ENCODE data around the gene TBX6.

Gene TBX6

GRCh38 chr16:30112197-30113030 lies 20.7 kb upstream of the TBX6 start:
- H3K4me3 ChIP-seq (ENCODE audit: low read length): no peak overlapping the region
- TF ChIP-seq CTCF (conservative IDR thresholded peaks at IDR 0.05; ENCODE audit: low read depth, low read length): peak; percentile 60
- DNase-seq (ENCODE audit: low read depth): no peak

GRCh38 chr16:30110661-30111060 lies 18.9 kb upstream of the TBX6 start:
- no peak for TF ChIP-seq CTCF (conservative IDR thresholded peaks at IDR 0.05; ENCODE audit: low read depth, low read length)
- H3K4me3 ChIP-seq (ENCODE audit: low read length): no peak overlapping the region
- DNase-seq (ENCODE audit: low read depth): no peak

- H3K4me3 ChIP-seq (ENCODE audit: low read length): no peak overlapping the region
- TF ChIP-seq CTCF (conservative IDR thresholded peaks at IDR 0.05; ENCODE audit: low read depth, low read length): no peak
- DNase-seq (ENCODE audit: low read depth): no peak
These were observed 16.5 kb upstream of the TBX6 start for GRCh38 chr16:30108059-30108850.

GRCh38 chr16:30104492-30104891 lies 12.8 kb upstream of the TBX6 start:
- DNase-seq (ENCODE audit: low read depth): no peak
- TF ChIP-seq CTCF (conservative IDR thresholded peaks at IDR 0.05; ENCODE audit: low read depth, low read length): no peak
- H3K4me3 ChIP-seq (ENCODE audit: low read length): no peak overlapping the region

- no peak for DNase-seq (ENCODE audit: low read depth)
- no peak overlapping the region for H3K4me3 ChIP-seq (ENCODE audit: low read length)
- no peak for TF ChIP-seq CTCF (conservative IDR thresholded peaks at IDR 0.05; ENCODE audit: low read depth, low read length)
These were observed 12.4 kb upstream of the TBX6 start for GRCh38 chr16:30104090-30104489.

GRCh38 chr16:30096862-30097563 lies 5.3 kb upstream of the TBX6 start:
- H3K4me3 ChIP-seq (ENCODE audit: low read length): no peak overlapping the region
- DNase-seq (ENCODE audit: low read depth): no peak
- no peak for TF ChIP-seq CTCF (conservative IDR thresholded peaks at IDR 0.05; ENCODE audit: low read depth, low read length)
